Measurements from ENCODE around the gene NRXN2.
A peak's percentile ranks its signal among the peaks of the same experiment; 100 is the strongest.

The NRXN2 gene

GRCh38 chr11:64758330-64759079, 35.5 kb upstream of the NRXN2 start:
- no peak for DNase-seq

- DNase-seq = no peak
Measured at GRCh38 chr11:64757549-64758329, 34.7 kb upstream of the NRXN2 start.

- no peak for DNase-seq
Measured at GRCh38 chr11:64755681-64756361, 32.8 kb upstream of the NRXN2 start.

GRCh38 chr11:64754919-64755662, 32.1 kb upstream of the NRXN2 start:
- DNase-seq = no peak

- DNase-seq = no peak
Measured at GRCh38 chr11:64754124-64754918, 31.3 kb upstream of the NRXN2 start.

- no peak for DNase-seq
Measured at GRCh38 chr11:64753380-64754123, 30.6 kb upstream of the NRXN2 start.

GRCh38 chr11:64753019-64753379, 30.0 kb upstream of the NRXN2 start:
- no peak for DNase-seq

- DNase-seq = no peak
Measured at GRCh38 chr11:64752175-64752970, 29.4 kb upstream of the NRXN2 start.

- DNase-seq = no peak
Measured at GRCh38 chr11:64751580-64751979, 28.6 kb upstream of the NRXN2 start.

GRCh38 chr11:64751136-64751535, 28.1 kb upstream of the NRXN2 start:
- DNase-seq = no peak

- DNase-seq = no peak
Measured at GRCh38 chr11:64750361-64751054, 27.5 kb upstream of the NRXN2 start.

GRCh38 chr11:64747961-64748665, 25.1 kb upstream of the NRXN2 start:
- DNase-seq = no peak

- DNase-seq = no peak
Measured at GRCh38 chr11:64746486-64746885, 23.5 kb upstream of the NRXN2 start.

- peak; percentile 64 for DNase-seq
Measured at GRCh38 chr11:64745521-64746328, 22.7 kb upstream of the NRXN2 start.

- no peak for DNase-seq
Measured at GRCh38 chr11:64745189-64745520, 22.2 kb upstream of the NRXN2 start.

- DNase-seq = no peak
Measured at GRCh38 chr11:64744544-64745188, 21.7 kb upstream of the NRXN2 start.

GRCh38 chr11:64743591-64744543, 20.9 kb upstream of the NRXN2 start, which contains the start of gene RASGRP2:
TSS of gene RASGRP2 (minus strand) at chr11:64744142. CDS start at chr11:64742866, 1,276 bp downstream.
- peak; percentile 51 for DNase-seq
